ENCODE results near the gene SYNCRIP. TPM values are rescaled to one million over a fixed set of nuclear protein-coding genes. Genes with fewer than 3 reads are reported as not detected.

Gene SYNCRIP
- total and polyA plus RNA-seq, 4 donors: 35.4 to 84.5 (median 63.8) TPM

- H3K36me3 ChIP-seq (ENCODE audit: control insufficient read depth in 4 of 4, insufficient read depth in 4 of 4, low read length in 4 of 4): peaks cover 4 to 15% (median 11%) of the 10 kb centered on the region in 4 donors
- ATAC-seq (ENCODE audit: insufficient read depth, low FRiP score) (no peak), DNase-seq (no peak)
- 77 to 86% methylated on average over 4 of the region's 4 CpGs for WGBS, 2 donors
- no peak overlapping the region for H3K4me3 ChIP-seq
- no peaks in the 10 kb centered on the region for H3K27me3 ChIP-seq (ENCODE audit: control insufficient read depth in 3 of 3, insufficient read depth in 3 of 3, low read length in 2 of 3)
- H3K4me1 ChIP-seq (ENCODE audit: control insufficient read depth in 5 of 5, insufficient read depth in 5 of 5, low read length in 5 of 5): peaks cover 0 to 33% (median 11%) of the 10 kb centered on the region in 5 donors
- no peak for TF ChIP-seq CTCF (IDR thresholded peaks at IDR 0.05; ENCODE audit: control extremely low read depth, extremely low read depth)
- no peaks in the 10 kb centered on the region for H3K9me3 ChIP-seq (ENCODE audit: control insufficient read depth in 4 of 4, insufficient read depth in 3 of 4, low read length in 3 of 4)
- H3K27ac ChIP-seq (ENCODE audit: low read depth in 1 of 2, low read length in 1 of 2): peak overlapping the region in 1 of 2 donors; percentile 67
- H3K9ac ChIP-seq (ENCODE audit: insufficient read depth in 1 of 2, low read length in 2 of 2): peak overlapping the region in 1 of 2 donors; percentile 97
Observed at GRCh38 chr6:85675030-85675819, 32.5 kb upstream of the SYNCRIP start.

GRCh38 chr6:85674604-85675003 is 31.9 kb upstream of the SYNCRIP start:
- H3K4me1 ChIP-seq (ENCODE audit: control insufficient read depth in 5 of 5, insufficient read depth in 5 of 5, low read length in 5 of 5): peaks cover 0 to 27% (median 8%) of the 10 kb centered on the region in 5 donors
- peak overlapping the region in 1 of 2 donors; percentile 67 for H3K27ac ChIP-seq (ENCODE audit: low read depth in 1 of 2, low read length in 1 of 2)
- H3K4me3 ChIP-seq: no peak overlapping the region
- ATAC-seq (ENCODE audit: insufficient read depth, low FRiP score): no peak
- no peaks in the 10 kb centered on the region for H3K27me3 ChIP-seq (ENCODE audit: control insufficient read depth in 3 of 3, insufficient read depth in 3 of 3, low read length in 2 of 3)
- no peak overlapping the region for H3K9ac ChIP-seq (ENCODE audit: insufficient read depth in 1 of 2, low read length in 2 of 2)
- peaks cover 4 to 15% (median 11%) of the 10 kb centered on the region in 4 donors for H3K36me3 ChIP-seq (ENCODE audit: control insufficient read depth in 4 of 4, insufficient read depth in 4 of 4, low read length in 4 of 4)
- no peaks in the 10 kb centered on the region for H3K9me3 ChIP-seq (ENCODE audit: control insufficient read depth in 4 of 4, insufficient read depth in 3 of 4, low read length in 3 of 4)
- no peak for TF ChIP-seq CTCF (IDR thresholded peaks at IDR 0.05; ENCODE audit: control extremely low read depth, extremely low read depth)
- no peak for DNase-seq

GRCh38 chr6:85673198-85674139 is 30.8 kb upstream of the SYNCRIP start:
- TF ChIP-seq CTCF (IDR thresholded peaks at IDR 0.05; ENCODE audit: control extremely low read depth, extremely low read depth): no peak
- Histone ChIP-seq H3K9me3 (ENCODE audit: control insufficient read depth in 4 of 4, insufficient read depth in 3 of 4, low read length in 3 of 4) (no peaks in the 10 kb centered on the region), H3K27ac (ENCODE audit: low read depth in 1 of 2, low read length in 1 of 2) (no peak overlapping the region), H3K36me3 (ENCODE audit: control insufficient read depth in 4 of 4, insufficient read depth in 4 of 4, low read length in 4 of 4) (peaks cover 4 to 15% (median 11%) of the 10 kb centered on the region in 4 donors), H3K4me3 (no peak overlapping the region), H3K9ac (ENCODE audit: insufficient read depth in 1 of 2, low read length in 2 of 2) (no peak overlapping the region), H3K27me3 (ENCODE audit: control insufficient read depth in 3 of 3, insufficient read depth in 3 of 3, low read length in 2 of 3) (no peaks in the 10 kb centered on the region), H3K4me1 (ENCODE audit: control insufficient read depth in 5 of 5, insufficient read depth in 5 of 5, low read length in 5 of 5) (peaks cover 0 to 27% (median 7%) of the 10 kb centered on the region in 5 donors)
- DNase-seq (no peak), ATAC-seq (ENCODE audit: insufficient read depth, low FRiP score) (no peak)
- WGBS, 2 donors: 79 to 84% methylated on average over 4 of the region's 4 CpGs

All from lung (tissue), 12 donors.